Neural cell (in vitro differentiated cells): ENCODE data around the gene ESPNL. TPM values are rescaled to one million over a fixed set of nuclear protein-coding genes. Genes with fewer than 3 reads are reported as not detected.

Experiments used
- H2AFZ ChIP-seq: fragments of 200-600, 300-800 bp; sonication (generic), shearing (Covaris generic); 2 replicates; pipeline ENCODE4 v1.6.0; 2014; ENCODE audit warnings: low read depth, mild to moderate bottlenecking, antibody characterized with exemption, low read length, moderate library complexity
- H3F3A ChIP-seq: fragments of 200-600 bp; shearing (Covaris generic); 2 replicates; pipeline ENCODE4 v1.6.1; 2016; ENCODE audit warnings: mild to moderate bottlenecking, moderate library complexity, mixed read lengths, antibody characterized with exemption, low read length; ENCODE audit not compliant: insufficient read depth, poor library complexity, severe bottlenecking
- H3K27ac ChIP-seq: fragments of 200-600, 300-800 bp; sonication (generic), shearing (Covaris generic); 2 replicates; pipeline ENCODE4 v1.5.1; 2014; ENCODE audit warnings: mild to moderate bottlenecking, low read length, moderate library complexity
- H3K27me3 ChIP-seq: fragments of 300-800, 200-600 bp; sonication (generic), shearing (Covaris generic); 2 replicates; pipeline ENCODE4 v1.6.0; 2014; ENCODE audit warnings: mild to moderate bottlenecking, low read depth, low read length, moderate library complexity; ENCODE audit not compliant: insufficient read depth
- H3K36me3 ChIP-seq: fragments of 300-800, 200-600 bp; sonication (generic), shearing (Covaris generic); 2 replicates; pipeline ENCODE4 v1.5.1; 2014; ENCODE audit warnings: mild to moderate bottlenecking, antibody characterized with exemption, low read length, moderate library complexity; ENCODE audit not compliant: insufficient read depth
- H3K4me2 ChIP-seq: fragments of 300-800, 200-600 bp; sonication (generic), shearing (Covaris generic); 2 replicates; pipeline ENCODE4 v1.6.0; 2014; ENCODE audit warnings: mild to moderate bottlenecking, low read length
- H3K4me3 ChIP-seq: fragments of 300-800, 200-600 bp; sonication (generic), shearing (Covaris generic); 2 replicates; pipeline ENCODE4 v1.5.1; 2014; ENCODE audit warnings: mild to moderate bottlenecking, low read length, moderate library complexity
- H3K79me2 ChIP-seq: fragments of 200-600 bp; shearing (Covaris generic); replicated peaks from 2 replicates; pipeline ENCODE4 v1.6.0; 2014; ENCODE audit warnings: mild to moderate bottlenecking, low read length, moderate library complexity; ENCODE audit not compliant: insufficient read depth
- H3K9ac ChIP-seq: fragments of 300-800, 200-600 bp; sonication (generic), shearing (Covaris generic); 2 replicates; pipeline ENCODE4 v1.6.1; 2016; ENCODE audit warnings: mild to moderate bottlenecking, low read length, mixed read lengths
- H3K9me2 ChIP-seq: fragments of 200-600 bp; shearing (Covaris generic); 2 replicates; pipeline ENCODE4 v1.6.1; 2016; ENCODE audit warnings: mild to moderate bottlenecking, low read length, mixed read lengths; ENCODE audit not compliant: insufficient read depth
- H3K9me3 ChIP-seq: fragments of 200-600, 300-800 bp; sonication (generic), shearing (Covaris generic); 2 replicates; pipeline ENCODE4 v1.6.1; 2016; ENCODE audit warnings: mild to moderate bottlenecking, mixed run types, low read length, moderate library complexity, mixed read lengths
- H4K20me1 ChIP-seq: fragments of 200-600 bp; shearing (Covaris generic); 2 replicates; pipeline ENCODE4 v1.6.1; 2016; ENCODE audit warnings: mild to moderate bottlenecking, mixed run types; ENCODE audit not compliant: insufficient read depth
- EP300 ChIP-seq: fragments of 450-650 bp; conservative IDR thresholded peaks from 2 replicates; pipeline ENCODE4 v1.6.1; 2014; ENCODE audit warnings: antibody characterized with exemption, mild to moderate bottlenecking, moderate library complexity; ENCODE audit not compliant: poor library complexity, severe bottlenecking
- EZH2 ChIP-seq: fragments of 200-600, 300-800 bp; shearing (Covaris generic), sonication (generic); IDR thresholded peaks from 2 replicates; pipeline ENCODE4 v1.6.1; 2014; ENCODE audit warnings: antibody characterized with exemption, low read length, borderline replicate concordance, mild to moderate bottlenecking; ENCODE audit not compliant: insufficient read depth, poor library complexity, severe bottlenecking
- MXI1 ChIP-seq: fragments of 450-650 bp; conservative IDR thresholded peaks from 2 replicates; pipeline ENCODE4 v1.6.1; 2014; ENCODE audit warnings: antibody characterized with exemption, mild to moderate bottlenecking; ENCODE audit not compliant: poor library complexity, severe bottlenecking
- POLR2AphosphoS5 ChIP-seq: IDR thresholded peaks from 2 replicates; pipeline ENCODE4 v1.6.1; 2012
- RAD21 ChIP-seq: fragments of 450-650 bp; conservative IDR thresholded peaks from 2 replicates; pipeline ENCODE4 v1.6.1; 2014; ENCODE audit warnings: antibody characterized with exemption, mild to moderate bottlenecking, moderate library complexity
- SMC3 ChIP-seq: fragments of 450-650 bp; conservative IDR thresholded peaks from 2 replicates; pipeline ENCODE4 v1.6.1; 2014; ENCODE audit warnings: antibody characterized with exemption, mild to moderate bottlenecking, moderate library complexity; ENCODE audit not compliant: poor library complexity
- TAF1 ChIP-seq: IDR thresholded peaks from 2 replicates; pipeline ENCODE4 v1.6.1; 2012; ENCODE audit warnings: low read depth
- polyA plus RNA-seq: library from polyadenylated mRNA; depleted of rRNA; stranded (reverse); fragments of >200 nt; gene quantifications from 2 replicates; pipeline ENCODE4 v1.2.3, GENCODE V29; 2014
- TF ChIP-seq, protein P1 (sequence below): fragments of 450-650 bp; IDR thresholded peaks from 2 replicates; pipeline ENCODE4 v1.5.1; 2014; ENCODE audit warnings: antibody characterized with exemption, mild to moderate bottlenecking, moderate library complexity; ENCODE audit not compliant: poor library complexity, severe bottlenecking
- TF ChIP-seq, protein P2 (sequence below): IDR thresholded peaks from 2 replicates; pipeline ENCODE4 v1.6.1; 2012; ENCODE audit warnings: borderline replicate concordance

The ESPNL gene
- polyA plus RNA-seq, 1 donor from 2014 or later = 0.69 TPM

DNA sequence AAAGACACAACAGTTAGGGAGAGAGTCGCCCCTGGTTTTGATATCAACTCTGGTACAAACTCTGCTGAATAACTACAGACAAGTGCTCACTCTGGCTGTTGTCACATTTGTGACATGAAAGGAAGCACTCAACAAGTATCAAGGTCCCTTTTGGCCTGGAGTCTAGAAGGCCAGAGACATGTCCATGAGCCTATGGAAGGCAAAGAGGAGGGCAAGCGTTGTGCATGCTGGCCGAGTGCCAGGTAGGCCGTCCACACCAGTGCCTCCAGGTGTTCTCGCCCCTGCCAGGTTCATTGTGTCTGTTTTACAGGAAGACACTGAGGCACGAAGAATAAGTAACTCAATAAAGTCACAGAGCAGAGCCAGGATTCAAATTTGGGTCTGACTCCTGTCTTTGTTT lies 82.2 kb downstream of the ESPNL start:
- Histone ChIP-seq H3K9ac (no peak overlapping the region), H3K9me2 (no peaks in the 10 kb centered on the region), H3K36me3 (peaks cover 4% of the 10 kb centered on the region), H2AFZ (no peak overlapping the region), H3F3A (no peaks in the 10 kb centered on the region), H3K4me3 (no peak overlapping the region), H3K27me3 (no peaks in the 10 kb centered on the region), H4K20me1 (no peaks in the 10 kb centered on the region), H3K27ac (no peak overlapping the region), H3K79me2 (no peaks in the 10 kb centered on the region), H3K4me2 (no peak overlapping the region), H3K9me3 (no peaks in the 10 kb centered on the region)
- TF ChIP-seq EZH2 = no peak
- no peak for TF ChIP-seq RAD21
- no peak for TF ChIP-seq POLR2AphosphoS5
- TF ChIP-seq MXI1 = no peak
- no peak for TF ChIP-seq TAF1
- no peak for TF ChIP-seq EP300
- no peak for TF ChIP-seq SMC3
- TF ChIP-seq, protein P1, sequence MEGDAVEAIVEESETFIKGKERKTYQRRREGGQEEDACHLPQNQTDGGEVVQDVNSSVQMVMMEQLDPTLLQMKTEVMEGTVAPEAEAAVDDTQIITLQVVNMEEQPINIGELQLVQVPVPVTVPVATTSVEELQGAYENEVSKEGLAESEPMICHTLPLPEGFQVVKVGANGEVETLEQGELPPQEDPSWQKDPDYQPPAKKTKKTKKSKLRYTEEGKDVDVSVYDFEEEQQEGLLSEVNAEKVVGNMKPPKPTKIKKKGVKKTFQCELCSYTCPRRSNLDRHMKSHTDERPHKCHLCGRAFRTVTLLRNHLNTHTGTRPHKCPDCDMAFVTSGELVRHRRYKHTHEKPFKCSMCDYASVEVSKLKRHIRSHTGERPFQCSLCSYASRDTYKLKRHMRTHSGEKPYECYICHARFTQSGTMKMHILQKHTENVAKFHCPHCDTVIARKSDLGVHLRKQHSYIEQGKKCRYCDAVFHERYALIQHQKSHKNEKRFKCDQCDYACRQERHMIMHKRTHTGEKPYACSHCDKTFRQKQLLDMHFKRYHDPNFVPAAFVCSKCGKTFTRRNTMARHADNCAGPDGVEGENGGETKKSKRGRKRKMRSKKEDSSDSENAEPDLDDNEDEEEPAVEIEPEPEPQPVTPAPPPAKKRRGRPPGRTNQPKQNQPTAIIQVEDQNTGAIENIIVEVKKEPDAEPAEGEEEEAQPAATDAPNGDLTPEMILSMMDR = no peak
- TF ChIP-seq, protein P2, sequence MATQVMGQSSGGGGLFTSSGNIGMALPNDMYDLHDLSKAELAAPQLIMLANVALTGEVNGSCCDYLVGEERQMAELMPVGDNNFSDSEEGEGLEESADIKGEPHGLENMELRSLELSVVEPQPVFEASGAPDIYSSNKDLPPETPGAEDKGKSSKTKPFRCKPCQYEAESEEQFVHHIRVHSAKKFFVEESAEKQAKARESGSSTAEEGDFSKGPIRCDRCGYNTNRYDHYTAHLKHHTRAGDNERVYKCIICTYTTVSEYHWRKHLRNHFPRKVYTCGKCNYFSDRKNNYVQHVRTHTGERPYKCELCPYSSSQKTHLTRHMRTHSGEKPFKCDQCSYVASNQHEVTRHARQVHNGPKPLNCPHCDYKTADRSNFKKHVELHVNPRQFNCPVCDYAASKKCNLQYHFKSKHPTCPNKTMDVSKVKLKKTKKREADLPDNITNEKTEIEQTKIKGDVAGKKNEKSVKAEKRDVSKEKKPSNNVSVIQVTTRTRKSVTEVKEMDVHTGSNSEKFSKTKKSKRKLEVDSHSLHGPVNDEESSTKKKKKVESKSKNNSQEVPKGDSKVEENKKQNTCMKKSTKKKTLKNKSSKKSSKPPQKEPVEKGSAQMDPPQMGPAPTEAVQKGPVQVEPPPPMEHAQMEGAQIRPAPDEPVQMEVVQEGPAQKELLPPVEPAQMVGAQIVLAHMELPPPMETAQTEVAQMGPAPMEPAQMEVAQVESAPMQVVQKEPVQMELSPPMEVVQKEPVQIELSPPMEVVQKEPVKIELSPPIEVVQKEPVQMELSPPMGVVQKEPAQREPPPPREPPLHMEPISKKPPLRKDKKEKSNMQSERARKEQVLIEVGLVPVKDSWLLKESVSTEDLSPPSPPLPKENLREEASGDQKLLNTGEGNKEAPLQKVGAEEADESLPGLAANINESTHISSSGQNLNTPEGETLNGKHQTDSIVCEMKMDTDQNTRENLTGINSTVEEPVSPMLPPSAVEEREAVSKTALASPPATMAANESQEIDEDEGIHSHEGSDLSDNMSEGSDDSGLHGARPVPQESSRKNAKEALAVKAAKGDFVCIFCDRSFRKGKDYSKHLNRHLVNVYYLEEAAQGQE = no peak

Other genes with a start within 250 kb of the ESPNL start
- 25.5 and 29.2 TPM in 2 replicates for gene RAMP1, start 240.7 kb upstream of the ESPNL start, polyA plus RNA-seq
- 65.7 and 94.1 TPM in 2 replicates for gene UBE2F, start 133.3 kb upstream of the ESPNL start, polyA plus RNA-seq
- gene SCLY, start 39.3 kb upstream of the ESPNL start, polyA plus RNA-seq = 15.9 and 16.4 TPM in 2 replicates
- gene KLHL30, start 38.3 kb downstream of the ESPNL start, polyA plus RNA-seq = not detected in 2 replicates
- gene ERFE, start 58.6 kb downstream of the ESPNL start, polyA plus RNA-seq = 0.32 TPM in 1 of 2 replicates, not detected in the other
- gene ILKAP, start 103.4 kb downstream of the ESPNL start, polyA plus RNA-seq = 78.5 and 82.6 TPM in 2 replicates
- 236 and 237 TPM in 2 replicates for gene HES6, start 139.7 kb downstream of the ESPNL start, polyA plus RNA-seq
- gene PER2, start 188.3 kb downstream of the ESPNL start, polyA plus RNA-seq = 2.6 and 3.2 TPM in 2 replicates
- 11.9 and 12.5 TPM in 2 replicates for gene TRAF3IP1, start 220.2 kb downstream of the ESPNL start, polyA plus RNA-seq